Measurements from ENCODE around the gene RPTOR. TPM values are rescaled to one million over a fixed set of nuclear protein-coding genes. Genes with fewer than 3 reads are reported as not detected.

Gene RPTOR
- total RNA-seq, 1 experiment from 2014 or later, result 30.6 TPM

GRCh38 chr17:80981062-80981902 lies 436.6 kb downstream of the RPTOR start:
- H2AFZ ChIP-seq (ENCODE audit: low read length), result no peak overlapping the region
- no peak overlapping the region for H3K27ac ChIP-seq (ENCODE audit: low read length)
- no peaks in the 10 kb centered on the region for H3K79me2 ChIP-seq (ENCODE audit: low read length)
- no peaks in the 10 kb centered on the region for H3K4me1 ChIP-seq (ENCODE audit: low read length)
- H3K9ac ChIP-seq (ENCODE audit: low read length), result no peak overlapping the region
- H3K4me3 ChIP-seq (ENCODE audit: low read length), result no peak overlapping the region
- no peaks in the 10 kb centered on the region for H4K20me1 ChIP-seq (ENCODE audit: insufficient read depth, low read depth, low read length)
- H3K27me3 ChIP-seq (ENCODE audit: low read length), result no peaks in the 10 kb centered on the region
- no peaks in the 10 kb centered on the region for H3K36me3 ChIP-seq (ENCODE audit: insufficient read depth, low read length)
- H3K9me2 ChIP-seq (replicated peaks; ENCODE audit: insufficient read depth, low read length), result no peaks in the 10 kb centered on the region
- H3K9me3 ChIP-seq (ENCODE audit: low read length), result no peaks in the 10 kb centered on the region
- H3K4me2 ChIP-seq (ENCODE audit: low read depth, low read length, poor library complexity, severe bottlenecking), result no peak overlapping the region
- peak; percentile 64 for DNase-seq

- no peak for DNase-seq
- Histone ChIP-seq H3K9me3 (ENCODE audit: low read length) (no peaks in the 10 kb centered on the region), H3K9ac (ENCODE audit: low read length) (no peak overlapping the region), H4K20me1 (ENCODE audit: insufficient read depth, low read depth, low read length) (no peaks in the 10 kb centered on the region), H3K79me2 (ENCODE audit: low read length) (no peaks in the 10 kb centered on the region), H3K27ac (ENCODE audit: low read length) (no peak overlapping the region), H3K36me3 (ENCODE audit: insufficient read depth, low read length) (no peaks in the 10 kb centered on the region), H3K27me3 (ENCODE audit: low read length) (no peaks in the 10 kb centered on the region), H3K4me2 (ENCODE audit: low read depth, low read length, poor library complexity, severe bottlenecking) (no peak overlapping the region), H3K9me2 (replicated peaks; ENCODE audit: insufficient read depth, low read length) (no peaks in the 10 kb centered on the region), H3K4me1 (ENCODE audit: low read length) (peaks cover 4% of the 10 kb centered on the region), H3K4me3 (ENCODE audit: low read length) (no peak overlapping the region), H2AFZ (ENCODE audit: low read length) (no peak overlapping the region)
Measured at GRCh38 chr17:80981929-80982425, 437.3 kb downstream of the RPTOR start.

GRCh38 chr17:80982426-80982974 lies 437.9 kb downstream of the RPTOR start:
- H3K4me2 ChIP-seq (ENCODE audit: low read depth, low read length, poor library complexity, severe bottlenecking), result no peak overlapping the region
- H3K4me3 ChIP-seq (ENCODE audit: low read length), result no peak overlapping the region
- H3K27ac ChIP-seq (ENCODE audit: low read length), result no peak overlapping the region
- H3K4me1 ChIP-seq (ENCODE audit: low read length), result peaks cover 10% of the 10 kb centered on the region
- H3K9me3 ChIP-seq (ENCODE audit: low read length), result no peaks in the 10 kb centered on the region
- H3K27me3 ChIP-seq (ENCODE audit: low read length), result no peaks in the 10 kb centered on the region
- no peaks in the 10 kb centered on the region for H3K36me3 ChIP-seq (ENCODE audit: insufficient read depth, low read length)
- no peak for DNase-seq
- no peak overlapping the region for H2AFZ ChIP-seq (ENCODE audit: low read length)
- H4K20me1 ChIP-seq (ENCODE audit: insufficient read depth, low read depth, low read length), result no peaks in the 10 kb centered on the region
- no peaks in the 10 kb centered on the region for H3K79me2 ChIP-seq (ENCODE audit: low read length)
- H3K9me2 ChIP-seq (replicated peaks; ENCODE audit: insufficient read depth, low read length), result no peaks in the 10 kb centered on the region
- H3K9ac ChIP-seq (ENCODE audit: low read length), result no peak overlapping the region

- H3K9ac ChIP-seq (ENCODE audit: low read length), result no peak overlapping the region
Measured at GRCh38 chr17:80983545-80983944, 438.9 kb downstream of the RPTOR start.

GRCh38 chr17:80984749-80985148 lies 440.1 kb downstream of the RPTOR start:
- DNase-seq, result no peak
- Histone ChIP-seq H2AFZ (ENCODE audit: low read length) (no peak overlapping the region), H3K9me2 (replicated peaks; ENCODE audit: insufficient read depth, low read length) (no peaks in the 10 kb centered on the region), H3K4me1 (ENCODE audit: low read length) (peaks cover 21% of the 10 kb centered on the region), H3K9ac (ENCODE audit: low read length) (no peak overlapping the region), H3K27me3 (ENCODE audit: low read length) (no peaks in the 10 kb centered on the region), H3K4me3 (ENCODE audit: low read length) (no peak overlapping the region), H3K9me3 (ENCODE audit: low read length) (no peaks in the 10 kb centered on the region), H3K4me2 (ENCODE audit: low read depth, low read length, poor library complexity, severe bottlenecking) (no peak overlapping the region), H3K36me3 (ENCODE audit: insufficient read depth, low read length) (no peaks in the 10 kb centered on the region), H4K20me1 (ENCODE audit: insufficient read depth, low read depth, low read length) (no peaks in the 10 kb centered on the region), H3K79me2 (ENCODE audit: low read length) (no peaks in the 10 kb centered on the region), H3K27ac (ENCODE audit: low read length) (no peak overlapping the region)

More at GRCh38 chr17:80983545-80983944, 438.9 kb downstream of the RPTOR start:
- peaks cover 17% of the 10 kb centered on the region for H3K4me1 ChIP-seq (ENCODE audit: low read length)
- no peak overlapping the region for H3K4me2 ChIP-seq (ENCODE audit: low read depth, low read length, poor library complexity, severe bottlenecking)
- no peaks in the 10 kb centered on the region for H3K9me2 ChIP-seq (replicated peaks; ENCODE audit: insufficient read depth, low read length)
- H3K4me3 ChIP-seq (ENCODE audit: low read length), result no peak overlapping the region
- H2AFZ ChIP-seq (ENCODE audit: low read length), result no peak overlapping the region
- no peaks in the 10 kb centered on the region for H3K27me3 ChIP-seq (ENCODE audit: low read length)
- no peak for DNase-seq
- no peak overlapping the region for H3K27ac ChIP-seq (ENCODE audit: low read length)
- no peaks in the 10 kb centered on the region for H3K36me3 ChIP-seq (ENCODE audit: insufficient read depth, low read length)
- no peaks in the 10 kb centered on the region for H4K20me1 ChIP-seq (ENCODE audit: insufficient read depth, low read depth, low read length)
- H3K9me3 ChIP-seq (ENCODE audit: low read length), result no peaks in the 10 kb centered on the region
- H3K79me2 ChIP-seq (ENCODE audit: low read length), result no peaks in the 10 kb centered on the region

GRCh38 chr17:80986046-80986445 lies 441.4 kb downstream of the RPTOR start:
- Histone ChIP-seq H2AFZ (ENCODE audit: low read length) (no peak overlapping the region), H4K20me1 (ENCODE audit: insufficient read depth, low read depth, low read length) (no peaks in the 10 kb centered on the region), H3K9me2 (replicated peaks; ENCODE audit: insufficient read depth, low read length) (no peaks in the 10 kb centered on the region), H3K4me1 (ENCODE audit: low read length) (peaks cover 24% of the 10 kb centered on the region), H3K27me3 (ENCODE audit: low read length) (no peaks in the 10 kb centered on the region), H3K9me3 (ENCODE audit: low read length) (no peaks in the 10 kb centered on the region), H3K36me3 (ENCODE audit: insufficient read depth, low read length) (no peaks in the 10 kb centered on the region), H3K9ac (ENCODE audit: low read length) (no peak overlapping the region), H3K4me2 (ENCODE audit: low read depth, low read length, poor library complexity, severe bottlenecking) (no peak overlapping the region), H3K79me2 (ENCODE audit: low read length) (no peaks in the 10 kb centered on the region), H3K4me3 (ENCODE audit: low read length) (no peak overlapping the region), H3K27ac (ENCODE audit: low read length) (no peak overlapping the region)
- DNase-seq, result no peak

GRCh38 chr17:80986816-80987475 lies 442.3 kb downstream of the RPTOR start:
- Histone ChIP-seq H3K27ac (ENCODE audit: low read length) (no peak overlapping the region), H3K4me1 (ENCODE audit: low read length) (peaks cover 27% of the 10 kb centered on the region), H3K4me2 (ENCODE audit: low read depth, low read length, poor library complexity, severe bottlenecking) (peak overlapping the region; percentile 49), H3K36me3 (ENCODE audit: insufficient read depth, low read length) (no peaks in the 10 kb centered on the region), H3K9ac (ENCODE audit: low read length) (peak overlapping the region; percentile 27), H3K79me2 (ENCODE audit: low read length) (no peaks in the 10 kb centered on the region), H4K20me1 (ENCODE audit: insufficient read depth, low read depth, low read length) (no peaks in the 10 kb centered on the region), H2AFZ (ENCODE audit: low read length) (no peak overlapping the region), H3K4me3 (ENCODE audit: low read length) (peak overlapping the region; percentile 20; the same call in 1 of the 2 replicates), H3K27me3 (ENCODE audit: low read length) (no peaks in the 10 kb centered on the region), H3K9me3 (ENCODE audit: low read length) (no peaks in the 10 kb centered on the region), H3K9me2 (replicated peaks; ENCODE audit: insufficient read depth, low read length) (no peaks in the 10 kb centered on the region)
- DNase-seq, result no peak

- Histone ChIP-seq H3K4me3 (ENCODE audit: low read length) (no peak overlapping the region), H3K36me3 (ENCODE audit: insufficient read depth, low read length) (no peaks in the 10 kb centered on the region), H3K9ac (ENCODE audit: low read length) (no peak overlapping the region), H3K9me2 (replicated peaks; ENCODE audit: insufficient read depth, low read length) (no peaks in the 10 kb centered on the region), H3K27me3 (ENCODE audit: low read length) (no peaks in the 10 kb centered on the region), H3K9me3 (ENCODE audit: low read length) (no peaks in the 10 kb centered on the region), H4K20me1 (ENCODE audit: insufficient read depth, low read depth, low read length) (peaks cover 4% of the 10 kb centered on the region; the same call in 1 of the 2 replicates), H2AFZ (ENCODE audit: low read length) (no peak overlapping the region), H3K27ac (ENCODE audit: low read length) (no peak overlapping the region), H3K79me2 (ENCODE audit: low read length) (peaks cover 10% of the 10 kb centered on the region), H3K4me1 (ENCODE audit: low read length) (peaks cover 33% of the 10 kb centered on the region), H3K4me2 (ENCODE audit: low read depth, low read length, poor library complexity, severe bottlenecking) (peak overlapping the region; percentile 49)
- no peak for DNase-seq
Measured at GRCh38 chr17:80987941-80988461, 443.4 kb downstream of the RPTOR start.

All from Karpas-422 (cell line).